ENCODE data around the gene GFOD1.
"Not testable (repeated sequence)": the region's sequence is repeated elsewhere in the genome, so short reads cannot be mapped to it uniquely, and the experiment has no call there.

Gene GFOD1

DNA sequence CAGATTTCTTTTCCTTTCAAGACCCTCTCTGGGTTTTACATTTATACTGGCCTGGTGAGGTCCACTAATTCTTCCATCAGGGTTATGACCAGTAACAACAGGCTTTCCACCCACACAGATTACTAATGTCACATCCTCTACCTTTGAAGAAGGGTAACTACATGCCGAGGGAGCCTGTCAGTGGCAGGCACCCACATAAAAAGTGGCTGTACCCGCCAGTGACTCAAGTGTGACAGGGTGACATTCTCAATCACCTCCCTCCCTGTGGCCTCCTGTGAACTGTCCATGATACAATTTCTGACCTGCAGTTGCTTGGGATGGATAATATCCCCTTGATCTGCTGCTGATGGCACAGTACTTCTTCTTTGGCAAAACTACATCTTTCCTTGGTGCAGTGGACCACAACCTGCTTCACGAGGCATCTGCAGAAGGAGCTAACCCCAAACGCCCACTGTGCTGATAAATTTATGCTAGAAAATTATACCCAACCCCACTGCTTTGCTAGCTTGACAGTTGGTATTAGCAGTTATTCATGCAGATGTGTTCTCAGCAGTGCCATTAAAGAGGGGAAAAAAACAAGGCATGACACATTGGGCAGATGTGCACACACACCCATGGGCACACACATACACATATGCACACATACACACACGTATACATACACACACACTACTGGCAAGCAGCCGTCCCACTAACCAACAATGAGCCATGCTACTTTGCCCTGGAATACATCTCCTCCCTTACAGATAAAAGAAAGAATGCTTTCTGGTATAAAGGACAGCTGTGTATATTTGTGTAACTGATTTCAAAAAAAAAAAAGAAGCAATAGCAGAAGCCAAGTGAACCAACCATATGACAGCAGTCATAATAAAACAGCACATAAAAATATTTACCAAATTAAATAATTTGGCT is 20.8 kb downstream of the GFOD1 start:
- H3K9me3 Mint-ChIP-seq: no peaks in the 10 kb centered on the region
- H3K4me1 Mint-ChIP-seq: peaks cover 79% of the 10 kb centered on the region
- no peaks in the 10 kb centered on the region for H3K27me3 Mint-ChIP-seq
- peak; percentile 70 for ATAC-seq
- H3K4me3 Mint-ChIP-seq: no peak overlapping the region
- peak overlapping the region; percentile 57 for H3K27ac Mint-ChIP-seq
- H3K36me3 Mint-ChIP-seq: peaks cover 25% of the 10 kb centered on the region

DNA sequence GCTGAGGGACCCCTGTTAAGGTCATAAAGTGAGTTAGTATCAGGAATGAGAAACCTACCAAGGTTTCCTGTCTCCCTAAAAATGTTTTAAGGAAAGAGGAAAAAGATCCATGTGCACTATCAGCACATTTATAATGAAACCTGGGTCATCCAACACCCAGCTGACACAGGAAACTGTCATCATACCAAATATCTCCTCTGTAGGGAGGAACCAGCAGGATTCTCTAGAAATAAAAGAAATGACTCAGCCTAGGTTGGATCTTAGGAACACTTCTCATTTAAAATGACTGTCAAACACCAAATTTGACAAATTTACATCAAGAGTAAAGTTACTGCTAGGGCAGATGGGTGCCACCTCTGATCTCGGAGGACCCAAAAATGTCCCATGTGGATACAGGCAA is 21.7 kb downstream of the GFOD1 start:
- Mint-ChIP-seq H3K4me3 (no peak overlapping the region), H3K4me1 (peaks cover 78% of the 10 kb centered on the region), H3K36me3 (peaks cover 32% of the 10 kb centered on the region), H3K27ac (peak overlapping the region; percentile 57), H3K9me3 (no peaks in the 10 kb centered on the region), H3K27me3 (no peaks in the 10 kb centered on the region)
- peak; percentile 68 for ATAC-seq

GRCh38 chr6:13463941-13464340 is 23.5 kb downstream of the GFOD1 start:
- no peak overlapping the region for H3K4me3 Mint-ChIP-seq
- peaks cover 15% of the 10 kb centered on the region for H3K36me3 Mint-ChIP-seq
- ATAC-seq: no peak
- H3K4me1 Mint-ChIP-seq: peaks cover 70% of the 10 kb centered on the region
- no peaks in the 10 kb centered on the region for H3K27me3 Mint-ChIP-seq
- peak overlapping the region; percentile 57 for H3K27ac Mint-ChIP-seq
- H3K9me3 Mint-ChIP-seq: no peaks in the 10 kb centered on the region

GRCh38 chr6:13463328-13463717 is 24.1 kb downstream of the GFOD1 start:
- H3K27me3 Mint-ChIP-seq: no peaks in the 10 kb centered on the region
- H3K27ac Mint-ChIP-seq: peak overlapping the region; percentile 76
- peaks cover 10% of the 10 kb centered on the region for H3K36me3 Mint-ChIP-seq
- ATAC-seq: no peak
- no peak overlapping the region for H3K4me3 Mint-ChIP-seq
- H3K9me3 Mint-ChIP-seq: no peaks in the 10 kb centered on the region
- peaks cover 75% of the 10 kb centered on the region for H3K4me1 Mint-ChIP-seq

GRCh38 chr6:13462458-13463327 is 24.7 kb downstream of the GFOD1 start:
- peaks cover 81% of the 10 kb centered on the region for H3K4me1 Mint-ChIP-seq
- peaks cover 10% of the 10 kb centered on the region for H3K36me3 Mint-ChIP-seq
- ATAC-seq: no peak
- no peak overlapping the region for H3K4me3 Mint-ChIP-seq
- no peaks in the 10 kb centered on the region for H3K27me3 Mint-ChIP-seq
- H3K9me3 Mint-ChIP-seq: no peaks in the 10 kb centered on the region
- H3K27ac Mint-ChIP-seq: peak overlapping the region; percentile 76

- ATAC-seq: no peak
- Mint-ChIP-seq H3K4me1 (peaks cover 84% of the 10 kb centered on the region), H3K27ac (peak overlapping the region; percentile 76), H3K4me3 (no peak overlapping the region), H3K27me3 (no peaks in the 10 kb centered on the region), H3K9me3 (no peaks in the 10 kb centered on the region), H3K36me3 (peaks cover 10% of the 10 kb centered on the region)
Measured at GRCh38 chr6:13461805-13462204, 25.6 kb downstream of the GFOD1 start.

DNA sequence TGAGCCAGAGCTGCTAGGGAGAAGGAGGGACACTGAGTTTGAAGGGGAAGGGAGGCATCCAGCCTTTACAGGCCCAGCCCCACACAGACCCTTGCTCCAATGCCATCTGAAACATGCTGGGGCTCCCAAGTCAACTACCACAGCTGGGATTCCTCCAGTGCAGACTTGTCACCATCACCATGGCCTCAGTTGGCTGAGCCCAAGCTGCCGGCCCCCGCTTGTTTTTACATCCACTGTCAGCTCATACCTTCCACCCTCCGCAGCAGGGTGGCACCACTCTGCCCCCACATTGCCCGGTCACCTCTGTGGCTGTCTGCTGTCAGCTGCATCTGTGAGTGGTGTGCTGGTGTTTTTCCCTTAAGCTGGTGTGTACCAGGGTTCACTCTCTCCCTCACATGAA is 26.1 kb downstream of the GFOD1 start:
- no peak for ATAC-seq
- H3K4me1 Mint-ChIP-seq: peaks cover 84% of the 10 kb centered on the region
- H3K36me3 Mint-ChIP-seq: peaks cover 10% of the 10 kb centered on the region
- H3K9me3 Mint-ChIP-seq: no peaks in the 10 kb centered on the region
- H3K27me3 Mint-ChIP-seq: no peaks in the 10 kb centered on the region
- no peak overlapping the region for H3K4me3 Mint-ChIP-seq
- peak overlapping the region; percentile 76 for H3K27ac Mint-ChIP-seq

- H3K36me3 Mint-ChIP-seq: peaks cover 10% of the 10 kb centered on the region
- not testable (repeated sequence) for H3K4me3 Mint-ChIP-seq, H3K9me3 Mint-ChIP-seq, H3K27me3 Mint-ChIP-seq, ATAC-seq, H3K27ac Mint-ChIP-seq
- H3K4me1 Mint-ChIP-seq: peaks cover 83% of the 10 kb centered on the region
Measured at GRCh38 chr6:13460289-13460688, 27.1 kb downstream of the GFOD1 start.

GRCh38 chr6:13457577-13457976 is 29.8 kb downstream of the GFOD1 start:
- Mint-ChIP-seq H3K27me3 (no peaks in the 10 kb centered on the region), H3K4me1 (peaks cover 80% of the 10 kb centered on the region), H3K4me3 (no peak overlapping the region), H3K36me3 (peaks cover 10% of the 10 kb centered on the region), H3K27ac (peak overlapping the region; percentile 38), H3K9me3 (no peaks in the 10 kb centered on the region)
- no peak for ATAC-seq

- Mint-ChIP-seq H3K4me3 (peak overlapping the region; percentile 55), H3K27me3 (no peaks in the 10 kb centered on the region), H3K36me3 (peaks cover 14% of the 10 kb centered on the region), H3K9me3 (no peaks in the 10 kb centered on the region), H3K27ac (peak overlapping the region; percentile 92), H3K4me1 (peaks cover 63% of the 10 kb centered on the region)
- peak; percentile 70 for ATAC-seq
Measured at GRCh38 chr6:13455552-13455966, 31.8 kb downstream of the GFOD1 start.

DNA sequence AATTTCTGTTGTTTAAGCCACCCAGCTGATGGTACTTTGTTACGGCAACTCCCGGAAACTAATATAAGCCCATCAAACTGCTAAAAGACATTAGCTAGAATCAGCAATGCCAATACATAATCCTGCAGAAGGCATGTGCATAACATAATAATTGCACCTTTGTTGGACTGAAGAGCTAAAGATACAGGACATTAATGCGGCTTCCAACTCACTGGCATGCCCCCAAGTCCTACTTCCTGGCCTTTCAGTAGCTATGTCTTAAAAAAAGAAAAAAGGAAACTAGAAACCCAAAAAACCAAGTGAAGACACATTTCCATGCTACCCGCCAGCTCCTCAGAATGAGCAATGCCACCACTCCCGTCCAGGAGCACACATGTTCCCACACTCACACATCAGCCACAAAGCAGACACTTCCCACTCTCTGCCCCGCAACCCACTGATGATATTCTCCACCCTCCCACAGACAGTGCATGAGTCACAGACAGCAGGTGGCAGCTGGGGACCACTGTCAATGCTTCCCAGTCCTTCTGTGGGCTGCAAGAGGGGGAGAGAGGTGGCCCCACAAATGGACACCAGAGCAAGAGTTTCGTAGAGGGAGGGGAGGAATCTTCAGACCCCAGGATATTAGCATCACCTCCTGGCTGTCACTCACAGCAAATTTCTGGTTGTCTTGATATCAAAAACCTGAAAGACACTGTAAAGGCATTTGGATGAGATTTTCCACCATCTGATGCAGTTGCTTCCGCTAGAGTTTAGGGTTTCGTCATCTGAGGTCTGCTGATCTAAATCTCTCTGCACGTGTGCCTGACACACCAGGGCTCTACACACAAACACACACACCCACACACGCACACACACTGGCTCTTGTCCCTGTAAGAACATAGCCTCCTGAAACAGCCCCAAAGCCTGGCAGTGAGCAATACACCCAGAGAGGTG is 32.8 kb downstream of the GFOD1 start:
- Mint-ChIP-seq H3K36me3 (peaks cover 24% of the 10 kb centered on the region), H3K4me3 (peak overlapping the region; percentile 55), H3K9me3 (no peaks in the 10 kb centered on the region), H3K27me3 (no peaks in the 10 kb centered on the region), H3K4me1 (peaks cover 59% of the 10 kb centered on the region), H3K27ac (peak overlapping the region; percentile 92)
- peak; percentile 81 for ATAC-seq

- Mint-ChIP-seq H3K27ac (peak overlapping the region; percentile 92), H3K9me3 (no peaks in the 10 kb centered on the region), H3K36me3 (peaks cover 26% of the 10 kb centered on the region), H3K27me3 (no peaks in the 10 kb centered on the region), H3K4me3 (no peak overlapping the region), H3K4me1 (peaks cover 54% of the 10 kb centered on the region)
- ATAC-seq: no peak
Measured at GRCh38 chr6:13453771-13454251, 33.6 kb downstream of the GFOD1 start.

DNA sequence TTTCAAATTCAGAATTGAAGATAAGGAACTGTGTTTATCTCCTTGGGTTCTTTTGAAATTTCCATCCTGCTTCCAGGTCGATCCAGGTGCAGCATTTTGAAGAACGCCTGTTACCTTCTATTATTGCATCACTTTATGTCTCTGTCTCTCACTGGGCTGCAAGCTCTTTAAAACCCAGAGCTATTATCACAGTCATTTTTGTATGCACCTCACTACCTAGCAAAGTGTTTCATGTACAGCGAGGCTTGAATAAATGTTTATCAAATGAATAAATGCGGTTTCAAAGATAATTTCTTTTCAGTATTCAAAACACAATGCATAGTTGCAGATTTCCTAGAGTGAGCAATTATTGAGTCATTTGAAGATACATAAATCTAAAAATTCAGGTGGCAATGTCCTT is 34.2 kb downstream of the GFOD1 start:
- no peak for ATAC-seq
- H3K27me3 Mint-ChIP-seq: no peaks in the 10 kb centered on the region
- no peak overlapping the region for H3K4me3 Mint-ChIP-seq
- peaks cover 26% of the 10 kb centered on the region for H3K36me3 Mint-ChIP-seq
- no peaks in the 10 kb centered on the region for H3K9me3 Mint-ChIP-seq
- peak overlapping the region; percentile 92 for H3K27ac Mint-ChIP-seq
- peaks cover 54% of the 10 kb centered on the region for H3K4me1 Mint-ChIP-seq

GRCh38 chr6:13452346-13453117 is 34.9 kb downstream of the GFOD1 start:
- H3K27me3 Mint-ChIP-seq: no peaks in the 10 kb centered on the region
- H3K4me1 Mint-ChIP-seq: peaks cover 54% of the 10 kb centered on the region
- ATAC-seq: no peak
- H3K4me3 Mint-ChIP-seq: no peak overlapping the region
- H3K9me3 Mint-ChIP-seq: no peaks in the 10 kb centered on the region
- H3K27ac Mint-ChIP-seq: peak overlapping the region; percentile 92
- H3K36me3 Mint-ChIP-seq: peaks cover 26% of the 10 kb centered on the region

Data from stimulated activated memory B cell treated with anti-CD40 and anti-IgM and Interleukin-4, amounts not matched to agents 10 μg/mL and 1 μg/mL and 100 μg/mL, for 72 hours (primary cell).